ENCODE measurements around the gene GPAT3.

The GPAT3 gene

GRCh38 chr4:83535520-83536361 is at the start of gene GPAT3 (continued):
- TF ChIP-seq ZNF398 (tag by site-specific recombination; IDR thresholded peaks at IDR 0.05), result peak; percentile 80
- no peak for TF ChIP-seq ZFP3 (tag by site-specific recombination; IDR thresholded peaks at IDR 0.05; ENCODE audit: low read depth)
- TF ChIP-seq ZNF292 (tag by site-specific recombination; IDR thresholded peaks at IDR 0.05; ENCODE audit: borderline replicate concordance, low read depth), result no peak
- TF ChIP-seq ZNF366 (tag by site-specific recombination; conservative IDR thresholded peaks at IDR 0.05), result no peak
- TF ChIP-seq, protein P1, sequence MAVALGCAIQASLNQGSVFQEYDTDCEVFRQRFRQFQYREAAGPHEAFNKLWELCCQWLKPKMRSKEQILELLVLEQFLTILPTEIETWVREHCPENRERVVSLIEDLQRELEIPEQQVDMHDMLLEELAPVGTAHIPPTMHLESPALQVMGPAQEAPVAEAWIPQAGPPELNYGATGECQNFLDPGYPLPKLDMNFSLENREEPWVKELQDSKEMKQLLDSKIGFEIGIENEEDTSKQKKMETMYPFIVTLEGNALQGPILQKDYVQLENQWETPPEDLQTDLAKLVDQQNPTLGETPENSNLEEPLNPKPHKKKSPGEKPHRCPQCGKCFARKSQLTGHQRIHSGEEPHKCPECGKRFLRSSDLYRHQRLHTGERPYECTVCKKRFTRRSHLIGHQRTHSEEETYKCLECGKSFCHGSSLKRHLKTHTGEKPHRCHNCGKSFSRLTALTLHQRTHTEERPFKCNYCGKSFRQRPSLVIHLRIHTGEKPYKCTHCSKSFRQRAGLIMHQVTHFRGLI (tag by site-specific recombination; IDR thresholded peaks at IDR 0.05), result peak; percentile 18; the same call in 1 of the 2 replicates
- no peak for TF ChIP-seq ZNF169 (tag by site-specific recombination; IDR thresholded peaks at IDR 0.05)
- TF ChIP-seq ZNF549 (tag by site-specific recombination; IDR thresholded peaks at IDR 0.05), result no peak
- TF ChIP-seq ZNF664 (tag by site-specific recombination; IDR thresholded peaks at IDR 0.05), result no peak
- TF ChIP-seq ZNF266 (tag by site-specific recombination; IDR thresholded peaks at IDR 0.05; ENCODE audit: low read depth), result no peak
- no peak for TF ChIP-seq MYNN (tag by site-specific recombination; IDR thresholded peaks at IDR 0.05; ENCODE audit: borderline replicate concordance)
- TF ChIP-seq ZNF558 (tag by site-specific recombination; IDR thresholded peaks at IDR 0.05), result no peak
- TF ChIP-seq EGR2 (tag by site-specific recombination; IDR thresholded peaks at IDR 0.05; ENCODE audit: low read depth), result no peak
- TF ChIP-seq ZFP37 (tag by site-specific recombination; IDR thresholded peaks at IDR 0.05), result no peak
- TF ChIP-seq ZIC2 (tag by site-specific recombination; IDR thresholded peaks at IDR 0.05), result peak; percentile 90
- TF ChIP-seq ZNF202 (tag by site-specific recombination; IDR thresholded peaks at IDR 0.05; ENCODE audit: borderline replicate concordance), result no peak
- TF ChIP-seq ZNF214 (tag by site-specific recombination; IDR thresholded peaks at IDR 0.05; ENCODE audit: borderline replicate concordance), result no peak
- TF ChIP-seq, protein P2, sequence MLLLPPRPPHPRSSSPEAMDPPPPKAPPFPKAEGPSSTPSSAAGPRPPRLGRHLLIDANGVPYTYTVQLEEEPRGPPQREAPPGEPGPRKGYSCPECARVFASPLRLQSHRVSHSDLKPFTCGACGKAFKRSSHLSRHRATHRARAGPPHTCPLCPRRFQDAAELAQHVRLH (tag by site-specific recombination; IDR thresholded peaks at IDR 0.05), result no peak
- TF ChIP-seq ZNF146 (tag by site-specific recombination; IDR thresholded peaks at IDR 0.05), result no peak
- TF ChIP-seq TRIM28 (IDR thresholded peaks at IDR 0.05; ENCODE audit: borderline replicate concordance, low read length), result no peak
- no peak for TF ChIP-seq BCL11A (tag by site-specific recombination; IDR thresholded peaks at IDR 0.05; ENCODE audit: low read depth)

DNA sequence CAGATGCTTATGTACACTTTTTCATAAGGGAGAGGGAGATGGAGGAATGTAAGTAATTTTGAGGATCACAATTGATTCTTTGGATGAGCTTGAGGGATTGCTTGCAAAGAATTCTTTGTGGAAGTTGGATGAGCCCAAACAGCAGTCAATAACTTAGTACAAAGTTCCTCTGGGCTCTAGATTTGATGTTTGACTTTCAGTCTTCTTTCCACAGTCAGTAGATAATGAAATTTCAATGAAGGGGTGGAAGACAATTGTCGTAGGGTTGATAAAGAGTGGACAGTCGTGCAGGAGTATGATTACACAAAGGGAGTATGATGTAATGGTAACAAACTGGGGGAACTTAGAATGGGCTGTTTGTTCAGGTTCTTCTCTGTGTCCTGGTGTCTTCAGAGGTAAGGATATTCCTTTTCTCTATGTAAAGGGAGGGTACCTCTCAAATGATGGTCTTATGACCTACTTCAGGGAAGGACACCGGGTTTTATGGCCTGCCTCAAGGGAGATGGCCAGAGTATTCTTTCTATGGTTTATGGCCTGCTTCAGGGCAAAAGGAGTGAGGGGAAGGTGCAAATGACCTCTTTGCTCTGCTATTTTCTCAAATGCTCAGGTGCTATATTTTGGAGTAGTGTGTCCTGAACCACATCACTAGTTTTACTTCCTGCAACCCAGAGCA is 49.3 kb upstream of the GPAT3 start:
- ChIA-PET POLR2A (interaction anchor here (0.6 kb wide), 1 partner anchor 1120 kb away, joined by 5 read pairs; no protein-coding TSS in a partner anchor), CTCF (no interaction called here)
- TF ChIP-seq, protein P3, sequence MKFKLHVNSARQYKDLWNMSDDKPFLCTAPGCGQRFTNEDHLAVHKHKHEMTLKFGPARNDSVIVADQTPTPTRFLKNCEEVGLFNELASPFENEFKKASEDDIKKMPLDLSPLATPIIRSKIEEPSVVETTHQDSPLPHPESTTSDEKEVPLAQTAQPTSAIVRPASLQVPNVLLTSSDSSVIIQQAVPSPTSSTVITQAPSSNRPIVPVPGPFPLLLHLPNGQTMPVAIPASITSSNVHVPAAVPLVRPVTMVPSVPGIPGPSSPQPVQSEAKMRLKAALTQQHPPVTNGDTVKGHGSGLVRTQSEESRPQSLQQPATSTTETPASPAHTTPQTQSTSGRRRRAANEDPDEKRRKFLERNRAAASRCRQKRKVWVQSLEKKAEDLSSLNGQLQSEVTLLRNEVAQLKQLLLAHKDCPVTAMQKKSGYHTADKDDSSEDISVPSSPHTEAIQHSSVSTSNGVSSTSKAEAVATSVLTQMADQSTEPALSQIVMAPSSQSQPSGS (tag by site-specific recombination; IDR thresholded peaks at IDR 0.05; ENCODE audit: low read depth), result peak; percentile 47; the same call in 1 of the 2 replicates
- TF ChIP-seq ZNF623 (tag by site-specific recombination; IDR thresholded peaks at IDR 0.05), result no peak
- no peaks in the 10 kb centered on the region for H3K4me1 ChIP-seq (ENCODE audit: control insufficient read depth, insufficient read depth, low read length)
- no peaks in the 10 kb centered on the region for H3K36me3 ChIP-seq (ENCODE audit: control insufficient read depth in 2 of 2, insufficient read depth in 1 of 2, low read length in 2 of 2)
- H3K4me3 ChIP-seq (ENCODE audit: low read depth, low read length), result no peak overlapping the region
- H3K27ac ChIP-seq (ENCODE audit: extremely low read depth, low read depth, low read length), result no peak overlapping the region
- no peaks in the 10 kb centered on the region for H3K9me3 ChIP-seq (ENCODE audit: control insufficient read depth, insufficient read depth, low read depth, low read length)
